Left lobe of liver (tissue), 2 donors: ENCODE results near the gene RNF38. TPM values are rescaled to one million over a fixed set of nuclear protein-coding genes. Genes with fewer than 3 reads are reported as not detected.
"Not testable (repeated sequence)": the region's sequence is repeated elsewhere in the genome, so short reads cannot be mapped to it uniquely, and the experiment has no call there.

Experiments
- ATAC-seq: fragments of 200-7000 bp; cut with Tn5 transposase; one replicate; pipeline ENCODE4 v1.9.1; 2020; ENCODE audit warnings: mild to moderate bottlenecking, moderate library complexity
- DNase-seq: peaks from one replicate; pipeline ENCODE4 v3.0.0-alpha.2; 2020; ENCODE audit warnings: low spot score
- total RNA-seq: library from RNA; stranded (reverse); gene quantifications from one replicate; pipeline ENCODE4 v1.2.1, GENCODE V29; 2021
- donor health status: DM: no; HTN: no; CAD: no; lungs with moderate emphysema.
- donor health status: DM: no; HTN: yes; CAD: no.

RNF38 gene
- total RNA-seq, 1 donor from 2014 or later: 12.9 TPM

- ATAC-seq (peak; percentile 95), DNase-seq (peak; percentile 55)
These were observed 7.2 kb upstream of the RNF38 start for GRCh38 chr9:36407122-36407723.

- no peak for ATAC-seq
- DNase-seq: no peak
These were observed 2.5 kb upstream of the RNF38 start for GRCh38 chr9:36402536-36402935.

GRCh38 chr9:36401897-36402480 lies 1.9 kb upstream of the RNF38 start:
- peak; percentile 12 for ATAC-seq
- DNase-seq: peak; percentile 71

- no peak for DNase-seq
- peak; percentile 74 for ATAC-seq
These were observed 1.2 kb upstream of the RNF38 start for GRCh38 chr9:36401164-36401740.

GRCh38 chr9:36400332-36401163 lies 479 bp upstream of the RNF38 start:
- DNase-seq (peak; percentile 92), ATAC-seq (peak; percentile 84)

GRCh38 chr9:36398745-36399144 lies 1.3 kb downstream of the RNF38 start:
- ATAC-seq: no peak
- no peak for DNase-seq

- no peak for DNase-seq
- ATAC-seq: no peak
These were observed 3.1 kb downstream of the RNF38 start for GRCh38 chr9:36396985-36397384.

- ATAC-seq (no peak), DNase-seq (no peak)
These were observed 7.6 kb downstream of the RNF38 start for GRCh38 chr9:36392489-36392888.

GRCh38 chr9:36389590-36389989 lies 10.5 kb downstream of the RNF38 start:
- DNase-seq (no peak), ATAC-seq (peak; percentile 75)

- ATAC-seq: not testable (repeated sequence)
These were observed 13.6 kb downstream of the RNF38 start for GRCh38 chr9:36386396-36386965.

GRCh38 chr9:36382484-36382883 lies 17.6 kb downstream of the RNF38 start:
- no peak for ATAC-seq
- DNase-seq: no peak

More at GRCh38 chr9:36386396-36386965, 13.6 kb downstream of the RNF38 start:
- not testable (repeated sequence) for DNase-seq

- no peak for DNase-seq
- no peak for ATAC-seq
These were observed 35.5 kb downstream of the RNF38 start for GRCh38 chr9:36364577-36364976.

GRCh38 chr9:36363448-36363847 lies 36.6 kb downstream of the RNF38 start:
- ATAC-seq: no peak
- DNase-seq: no peak

GRCh38 chr9:36358486-36358885 lies 41.6 kb downstream of the RNF38 start:
- DNase-seq: no peak
- ATAC-seq: no peak

- no peak for ATAC-seq
- DNase-seq: no peak
These were observed 42.4 kb downstream of the RNF38 start for GRCh38 chr9:36357639-36358038.

- peak; percentile 59 for ATAC-seq
- no peak for DNase-seq
These were observed 53.5 kb downstream of the RNF38 start for GRCh38 chr9:36346569-36346968.

GRCh38 chr9:36345103-36345846 lies 54.8 kb downstream of the RNF38 start:
- ATAC-seq (peak; percentile 64), DNase-seq (no peak)

GRCh38 chr9:36341936-36342577 lies 58.0 kb downstream of the RNF38 start:
- no peak for ATAC-seq

GRCh38 chr9:36337865-36338264 lies 62.2 kb downstream of the RNF38 start:
- DNase-seq (no peak), ATAC-seq (peak; percentile 79)

More at GRCh38 chr9:36341936-36342577, 58.0 kb downstream of the RNF38 start:
- no peak for DNase-seq

GRCh38 chr9:36337002-36337401 lies 63.1 kb downstream of the RNF38 start:
- no peak for DNase-seq
- peak; percentile 41 for ATAC-seq
